AG04450 (cell line): ENCODE measurements around the gene ZNF367. TPM values are rescaled to one million over a fixed set of nuclear protein-coding genes. Genes with fewer than 3 reads are reported as not detected.

ENCODE experiments used
- CTCF ChIA-PET: fragments of 300-600, 350-600 bp; formaldehyde crosslinking; extraction: SDS; loops from one replicate; lab custom pipeline; 2022; ENCODE audit warnings: antibody characterized with exemption, inconsistent platforms; lab: Charles Lee
- POLR2A ChIA-PET: fragments of 350-600 bp; formaldehyde crosslinking; extraction: SDS; loops from one replicate; lab custom pipeline; 2021; ENCODE audit warnings: antibody characterized with exemption, inconsistent platforms; lab: Yijun Ruan, JAX
- DNase-seq: peaks from one replicate; pipeline ENCODE4 v3.0.0-alpha.2; 2011; ENCODE audit warnings: low read depth, low spot score
- H3K27ac ChIP-seq: one replicate; pipeline ENCODE4 v1.5.1; 2012; ENCODE audit warnings: low read depth, low read length, control low read depth
- H3K27me3 ChIP-seq: one replicate; pipeline ENCODE4 v1.6.0; 2012; ENCODE audit warnings: low read length; ENCODE audit not compliant: control insufficient read depth, insufficient read depth
- H3K4me3 ChIP-seq: 2 replicates; pipeline ENCODE4 v1.5.1; 2011; ENCODE audit warnings: mild to moderate bottlenecking, low read depth, low read length, control low read depth
- H3K9me3 ChIP-seq: 2 replicates; pipeline ENCODE4 v1.5.1; 2012; ENCODE audit warnings: low read length; ENCODE audit not compliant: control insufficient read depth, insufficient read depth
- polyA plus RNA-seq: library from polyadenylated mRNA; depleted of rRNA; stranded (reverse); fragments of >200 nt; gene quantifications from 2 replicates; pipeline ENCODE4 v1.2.3, GENCODE V29; 2011
- TF ChIP-seq, protein P1 (sequence below): IDR thresholded peaks from 2 replicates; pipeline ENCODE4 v1.5.1; 2011; ENCODE audit warnings: low read depth, low read length, control low read depth, inconsistent platforms

Gene ZNF367
- polyA plus RNA-seq, 1 experiment = 0.60 TPM

DNA sequence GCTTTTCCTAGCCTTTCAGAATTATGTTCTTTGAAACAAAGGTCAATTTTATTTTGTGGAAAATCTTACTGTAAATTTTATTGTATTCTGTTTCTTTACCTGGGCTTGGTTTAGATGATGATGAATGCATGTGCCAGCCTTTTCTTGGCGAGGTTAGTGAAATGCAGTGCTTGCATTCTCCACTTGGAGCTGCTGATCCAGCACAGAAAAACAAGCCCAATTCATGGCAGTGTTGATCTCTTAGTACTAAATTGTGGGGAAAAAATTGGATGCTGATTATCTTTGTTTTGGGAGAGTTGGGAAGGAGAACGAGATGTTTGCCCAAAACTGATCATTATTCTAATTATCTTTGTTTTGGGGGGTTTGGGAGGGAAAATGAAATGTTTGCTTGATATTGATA lies 35.5 kb upstream of the ZNF367 start:
- ChIA-PET CTCF (interaction anchor here (1.5 to 2.9 kb wide), 2 partner anchors 201 to 213 kb away, joined by 3 to 8 read pairs; no protein-coding TSS in a partner anchor), POLR2A (interaction anchor here (0.7 kb wide), 1 partner anchor 197 kb away, joined by 11 read pairs; no protein-coding TSS in a partner anchor)
- H3K27me3 ChIP-seq = no peaks in the 10 kb centered on the region
- H3K27ac ChIP-seq = no peak overlapping the region
- no peak overlapping the region for H3K4me3 ChIP-seq
- H3K9me3 ChIP-seq = no peaks in the 10 kb centered on the region
- TF ChIP-seq, protein P1, sequence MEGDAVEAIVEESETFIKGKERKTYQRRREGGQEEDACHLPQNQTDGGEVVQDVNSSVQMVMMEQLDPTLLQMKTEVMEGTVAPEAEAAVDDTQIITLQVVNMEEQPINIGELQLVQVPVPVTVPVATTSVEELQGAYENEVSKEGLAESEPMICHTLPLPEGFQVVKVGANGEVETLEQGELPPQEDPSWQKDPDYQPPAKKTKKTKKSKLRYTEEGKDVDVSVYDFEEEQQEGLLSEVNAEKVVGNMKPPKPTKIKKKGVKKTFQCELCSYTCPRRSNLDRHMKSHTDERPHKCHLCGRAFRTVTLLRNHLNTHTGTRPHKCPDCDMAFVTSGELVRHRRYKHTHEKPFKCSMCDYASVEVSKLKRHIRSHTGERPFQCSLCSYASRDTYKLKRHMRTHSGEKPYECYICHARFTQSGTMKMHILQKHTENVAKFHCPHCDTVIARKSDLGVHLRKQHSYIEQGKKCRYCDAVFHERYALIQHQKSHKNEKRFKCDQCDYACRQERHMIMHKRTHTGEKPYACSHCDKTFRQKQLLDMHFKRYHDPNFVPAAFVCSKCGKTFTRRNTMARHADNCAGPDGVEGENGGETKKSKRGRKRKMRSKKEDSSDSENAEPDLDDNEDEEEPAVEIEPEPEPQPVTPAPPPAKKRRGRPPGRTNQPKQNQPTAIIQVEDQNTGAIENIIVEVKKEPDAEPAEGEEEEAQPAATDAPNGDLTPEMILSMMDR = peak; percentile 75
- no peak for DNase-seq

DNA sequence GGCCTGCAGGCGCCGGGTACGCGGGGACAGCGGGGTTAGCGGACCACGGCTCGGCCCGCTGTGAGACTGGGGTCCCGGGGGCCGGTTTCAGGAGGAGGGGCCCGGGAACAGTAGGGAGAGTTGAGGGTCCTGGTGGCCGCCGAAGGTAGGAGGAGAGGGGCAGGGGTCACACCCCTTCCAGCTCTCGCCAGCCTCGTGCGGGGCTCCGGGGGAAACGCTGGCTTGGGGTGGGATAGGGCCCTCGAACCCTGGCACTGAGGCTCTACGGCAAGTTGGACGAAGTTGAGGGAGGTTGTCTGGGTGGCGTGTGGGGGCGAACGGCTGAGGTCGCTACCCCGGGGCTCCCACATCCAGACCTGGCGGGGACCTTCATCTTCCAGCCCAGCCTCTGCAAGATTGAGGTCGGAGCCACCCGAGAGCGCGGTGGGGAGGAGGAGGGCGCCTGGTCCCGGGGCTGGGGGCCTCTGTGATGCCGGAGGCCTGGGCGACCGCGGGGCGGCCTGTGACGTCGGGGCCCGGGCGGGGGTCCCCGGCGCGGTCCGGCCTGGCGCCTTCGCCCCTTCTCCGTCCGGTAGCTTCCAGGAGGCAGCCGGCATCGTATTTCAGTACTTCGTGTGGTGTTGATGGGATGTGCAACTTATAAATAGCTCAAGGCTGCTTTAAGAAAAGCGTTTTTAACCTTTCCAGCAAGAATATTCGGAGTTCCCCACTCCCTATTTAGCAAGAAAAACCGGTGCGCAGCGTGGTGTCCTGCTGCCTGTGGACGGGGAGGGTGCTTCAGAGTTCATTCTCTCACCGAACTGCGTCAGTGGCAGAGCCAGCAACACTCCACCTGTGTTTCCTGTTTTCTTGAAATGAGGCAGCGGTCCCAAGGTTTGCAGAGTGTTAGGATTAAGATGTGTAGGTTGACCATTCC lies 32.7 kb upstream of the ZNF367 start:
- no peak for DNase-seq
- peak overlapping the region; percentile 81 for H3K4me3 ChIP-seq
- TF ChIP-seq, protein P1 = no peak
- POLR2A ChIA-PET = interaction anchor here (1.3 to 1.4 kb wide), 2 partner anchors 27 to 68 kb away, joined by 3 read pairs; no protein-coding TSS in a partner anchor
- H3K9me3 ChIP-seq = no peaks in the 10 kb centered on the region
- CTCF ChIA-PET = interaction anchor here (0.6 to 2.9 kb wide), 8 partner anchors 9 to 220 kb away, joined by 3 to 10 read pairs (median 6); no protein-coding TSS in a partner anchor
- no peaks in the 10 kb centered on the region for H3K27me3 ChIP-seq
- H3K27ac ChIP-seq = no peak overlapping the region

DNA sequence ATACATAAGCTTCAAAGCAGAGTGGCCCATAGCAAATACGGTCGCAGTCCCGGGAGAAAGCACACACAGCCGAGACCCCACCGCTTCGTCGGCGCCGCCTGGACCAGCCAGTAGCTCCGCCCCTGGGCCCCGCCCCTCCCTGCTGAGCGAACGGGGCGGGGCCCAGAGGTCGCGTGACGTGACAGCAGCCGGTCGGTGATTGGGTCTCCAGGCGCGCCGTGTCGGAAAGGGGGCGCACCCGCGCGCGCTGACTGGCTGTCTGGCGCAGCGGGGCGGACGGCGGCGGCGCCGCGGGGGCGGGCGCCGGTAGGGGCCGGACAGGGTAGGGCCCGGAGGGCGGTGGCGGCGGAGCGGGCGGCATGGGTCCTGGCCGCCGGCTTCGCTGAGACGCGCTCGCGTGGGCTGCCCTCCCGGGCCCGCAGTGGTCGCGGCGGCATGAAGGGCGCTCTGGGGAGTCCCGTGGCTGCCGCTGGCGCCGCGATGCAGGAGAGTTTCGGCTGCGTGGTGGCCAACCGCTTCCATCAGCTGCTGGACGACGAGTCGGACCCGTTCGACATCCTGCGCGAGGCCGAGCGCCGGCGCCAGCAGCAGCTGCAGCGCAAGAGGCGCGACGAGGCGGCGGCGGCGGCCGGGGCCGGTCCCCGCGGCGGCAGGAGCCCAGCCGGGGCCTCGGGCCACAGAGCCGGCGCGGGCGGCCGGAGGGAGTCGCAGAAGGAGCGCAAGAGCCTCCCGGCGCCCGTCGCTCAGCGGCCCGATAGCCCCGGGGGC lies 31.9 kb upstream of the ZNF367 start, which contains the start of gene HABP4:
Gene HABP4, plus strand, starts transcription at position 325 of the 768 bp plus-strand sequence. Its CDS starts 111 bp downstream, at position 436.
- TF ChIP-seq, protein P1 = no peak
- Histone ChIP-seq H3K9me3 (no peaks in the 10 kb centered on the region), H3K4me3 (peak within 1 kb of the TSS; percentile 81), H3K27me3 (no peaks in the 10 kb centered on the region), H3K27ac (no peak within 1 kb of the TSS)
- ChIA-PET POLR2A (interaction anchor here (0.5 to 1.4 kb wide), 4 partner anchors 28 to 161 kb away, joined by 3 to 6 read pairs (median 3); no protein-coding TSS in a partner anchor), CTCF (interaction anchor here (0.9 to 1.9 kb wide), 5 partner anchors 8 to 217 kb away, joined by 3 to 10 read pairs (median 4); no protein-coding TSS in a partner anchor)
- peak; percentile 73 for DNase-seq

DNA sequence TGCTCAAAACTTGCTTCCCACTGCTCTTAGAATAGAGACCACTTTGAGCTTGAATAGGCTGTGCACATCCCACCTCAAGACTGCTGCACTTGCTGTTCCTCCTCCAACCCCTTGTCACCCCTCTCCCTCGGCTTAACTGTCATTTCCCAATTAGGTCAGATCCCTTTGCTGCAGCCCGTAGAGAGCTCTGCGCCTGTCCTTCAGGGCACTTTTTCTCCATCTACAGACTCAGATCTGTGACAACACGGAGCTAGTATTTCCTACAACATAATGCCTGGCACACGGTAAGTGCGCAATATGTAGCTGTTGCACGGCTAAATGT lies 31.3 kb upstream of the ZNF367 start:
- no peak overlapping the region for H3K27ac ChIP-seq
- peak overlapping the region; percentile 69 for H3K4me3 ChIP-seq
- H3K9me3 ChIP-seq = no peaks in the 10 kb centered on the region
- no peak for DNase-seq
- POLR2A ChIA-PET = interaction anchor here (0.6 to 1.3 kb wide), 2 partner anchors 67 to 162 kb away, joined by 3 read pairs; no protein-coding TSS in a partner anchor
- H3K27me3 ChIP-seq = no peaks in the 10 kb centered on the region
- TF ChIP-seq, protein P1 = no peak
- CTCF ChIA-PET = interaction anchor here (0.9 to 1.8 kb wide), 4 partner anchors 28 to 218 kb away, joined by 3 to 7 read pairs (median 4); no protein-coding TSS in a partner anchor
